A673 (cell line): Measurements from ENCODE around the gene BBX.

Source experiments
- CTCF ChIP-seq: fragments of 300-800, 200-600 bp; sonication (generic); conservative IDR thresholded peaks from 2 replicates; pipeline ENCODE4 v1.5.1; 2017; ENCODE audit warnings: low read depth, mild to moderate bottlenecking, antibody characterized with exemption, low read length, moderate library complexity, mixed read lengths
- EZH2 ChIP-seq: fragments of 200-600 bp; sonication (generic); IDR thresholded peaks from 2 replicates; pipeline ENCODE4 v1.6.1; 2017; ENCODE audit warnings: borderline replicate concordance, low read depth, mild to moderate bottlenecking, mixed read lengths, antibody characterized with exemption, low read length; ENCODE audit not compliant: poor library complexity, severe bottlenecking

- TF ChIP-seq CTCF: no peak
- no peak for TF ChIP-seq EZH2
Observed at GRCh38 chr3:107705046-107705445, 182.3 kb downstream of the BBX start.
